ENCODE results near the gene WDR55. TPM values are rescaled to one million over a fixed set of nuclear protein-coding genes. Genes with fewer than 3 reads are reported as not detected.
A peak's percentile ranks its signal among the peaks of the same experiment; 100 is the strongest.

The WDR55 gene
- total and polyA plus RNA-seq, 2 of the 13 experiments (the other 11 are each of a cell fraction or from before 2014, with no cell fraction given), result 17.7 to 18.2 TPM

DNA sequence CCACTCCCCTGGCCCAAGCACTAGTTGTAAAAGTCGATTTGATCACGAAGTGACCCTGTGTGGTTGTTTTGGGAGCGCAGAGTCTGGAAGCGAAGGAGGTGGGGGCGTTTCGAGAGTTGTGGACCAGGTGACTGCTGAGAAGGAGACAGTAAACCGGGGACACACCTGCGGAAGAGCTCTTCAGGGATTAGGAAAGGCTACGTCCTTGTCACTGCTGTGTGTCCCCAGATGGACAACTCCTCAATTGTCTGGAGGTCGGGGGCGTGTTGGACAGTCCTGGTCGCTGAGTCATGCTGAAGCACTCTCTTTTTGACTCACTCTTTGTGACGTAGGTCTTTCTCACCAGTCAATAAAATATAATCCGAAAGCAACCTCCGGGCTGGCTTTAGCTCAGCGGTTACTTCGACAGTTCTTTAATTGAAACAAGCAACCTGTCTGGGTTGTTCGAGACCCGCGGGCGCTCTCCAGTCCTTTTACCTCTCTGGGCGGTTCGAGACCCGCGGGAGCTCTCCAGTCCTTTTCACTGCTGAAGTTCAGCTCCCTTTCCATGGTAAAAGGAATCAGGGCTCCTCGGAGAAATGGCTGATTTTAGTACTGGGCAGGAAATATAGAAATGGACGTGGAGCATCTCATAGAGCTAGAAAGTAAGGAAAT, 46.3 kb downstream of the WDR55 start (continued):
- TF ChIP-seq, protein P1, sequence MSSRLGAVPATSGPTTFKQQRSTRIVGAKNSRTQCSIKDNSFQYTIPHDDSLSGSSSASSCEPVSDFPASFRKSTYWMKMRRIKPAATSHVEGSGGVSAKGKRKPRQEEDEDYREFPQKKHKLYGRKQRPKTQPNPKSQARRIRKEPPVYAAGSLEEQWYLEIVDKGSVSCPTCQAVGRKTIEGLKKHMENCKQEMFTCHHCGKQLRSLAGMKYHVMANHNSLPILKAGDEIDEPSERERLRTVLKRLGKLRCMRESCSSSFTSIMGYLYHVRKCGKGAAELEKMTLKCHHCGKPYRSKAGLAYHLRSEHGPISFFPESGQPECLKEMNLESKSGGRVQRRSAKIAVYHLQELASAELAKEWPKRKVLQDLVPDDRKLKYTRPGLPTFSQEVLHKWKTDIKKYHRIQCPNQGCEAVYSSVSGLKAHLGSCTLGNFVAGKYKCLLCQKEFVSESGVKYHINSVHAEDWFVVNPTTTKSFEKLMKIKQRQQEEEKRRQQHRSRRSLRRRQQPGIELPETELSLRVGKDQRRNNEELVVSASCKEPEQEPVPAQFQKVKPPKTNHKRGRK (CRISPR knock-in tag; IDR thresholded peaks at IDR 0.05), result no peak
- TF ChIP-seq ZNF24 (IDR thresholded peaks at IDR 0.05) (peak; percentile 99), U2AF1 (optimal IDR thresholded peaks at IDR 0.05; ENCODE audit: low read depth, low read length) (no peak), MYC (CRISPR knock-in tag; IDR thresholded peaks at IDR 0.05; ENCODE audit: borderline replicate concordance) (peak; percentile 35; the same call in 1 of the 2 replicates), MXI1 (IDR thresholded peaks at IDR 0.05; ENCODE audit: borderline replicate concordance, low read depth, low read length) (peak; percentile 84; the same call in 1 of the 3 replicates), ZNF264 (CRISPR knock-in tag; IDR thresholded peaks at IDR 0.05) (peak; percentile 70; the same call in 1 of the 2 replicates), ZNF713 (CRISPR knock-in tag; IDR thresholded peaks at IDR 0.05) (no peak), ZFP1 (CRISPR knock-in tag; IDR thresholded peaks at IDR 0.05) (peak; percentile 68; the same call in 1 of the 2 replicates), PAF1 (CRISPR knock-in tag; IDR thresholded peaks at IDR 0.05) (no peak), ZSCAN31 (CRISPR knock-in tag; IDR thresholded peaks at IDR 0.05; ENCODE audit: low read depth) (no peak), MED13 (CRISPR knock-in tag; IDR thresholded peaks at IDR 0.05) (peak; percentile 73; the same call in 1 of the 2 replicates), ZSCAN21 (CRISPR knock-in tag; IDR thresholded peaks at IDR 0.05; ENCODE audit: borderline replicate concordance) (0 out of 2 replicates have a peak, but pooled peaks have one; percentile 34), ZZZ3 (CRISPR knock-in tag; IDR thresholded peaks at IDR 0.05; ENCODE audit: borderline replicate concordance) (no peak), ZBTB21 (CRISPR knock-in tag; IDR thresholded peaks at IDR 0.05) (peak; percentile 80), ZNF317 (CRISPR knock-in tag; IDR thresholded peaks at IDR 0.05) (no peak), IKZF5 (CRISPR knock-in tag; IDR thresholded peaks at IDR 0.05) (peak; percentile 96; the same call in 1 of the 2 replicates), NFKBIZ (CRISPR knock-in tag; IDR thresholded peaks at IDR 0.05) (peak; percentile 54; the same call in 1 of the 2 replicates), CCDC6 (CRISPR knock-in tag; IDR thresholded peaks at IDR 0.05) (peak; percentile 34; the same call in 1 of the 2 replicates), PHF21A (CRISPR knock-in tag; IDR thresholded peaks at IDR 0.05) (peak; percentile 56; the same call in 1 of the 2 replicates), WIZ (CRISPR knock-in tag; IDR thresholded peaks at IDR 0.05) (peak; percentile 21; the same call in 1 of the 2 replicates), NR2F6 (IDR thresholded peaks at IDR 0.05) (0 out of 2 replicates have a peak, but pooled peaks have one; percentile 33), NR2F6 (CRISPR knock-in tag; IDR thresholded peaks at IDR 0.05) (no peak; the same call in 1 of the 2 replicates), ZFY (CRISPR knock-in tag; IDR thresholded peaks at IDR 0.05) (no peak; the same call in 1 of the 2 replicates), FOXK1 (CRISPR knock-in tag; IDR thresholded peaks at IDR 0.05; ENCODE audit: borderline replicate concordance, low read depth) (peak; percentile 61; the same call in 1 of the 2 replicates), SMAD1 (CRISPR knock-in tag; IDR thresholded peaks at IDR 0.05; ENCODE audit: borderline replicate concordance, low read depth) (0 out of 2 replicates have a peak, but pooled peaks have one; percentile 29)
- TF ChIP-seq, protein P2, sequence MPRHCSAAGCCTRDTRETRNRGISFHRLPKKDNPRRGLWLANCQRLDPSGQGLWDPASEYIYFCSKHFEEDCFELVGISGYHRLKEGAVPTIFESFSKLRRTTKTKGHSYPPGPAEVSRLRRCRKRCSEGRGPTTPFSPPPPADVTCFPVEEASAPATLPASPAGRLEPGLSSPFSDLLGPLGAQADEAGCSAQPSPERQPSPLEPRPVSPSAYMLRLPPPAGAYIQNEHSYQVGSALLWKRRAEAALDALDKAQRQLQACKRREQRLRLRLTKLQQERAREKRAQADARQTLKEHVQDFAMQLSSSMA (CRISPR knock-in tag; IDR thresholded peaks at IDR 0.05), result peak; percentile 19; the same call in 1 of the 2 replicates
- TF ChIP-seq, protein P3, sequence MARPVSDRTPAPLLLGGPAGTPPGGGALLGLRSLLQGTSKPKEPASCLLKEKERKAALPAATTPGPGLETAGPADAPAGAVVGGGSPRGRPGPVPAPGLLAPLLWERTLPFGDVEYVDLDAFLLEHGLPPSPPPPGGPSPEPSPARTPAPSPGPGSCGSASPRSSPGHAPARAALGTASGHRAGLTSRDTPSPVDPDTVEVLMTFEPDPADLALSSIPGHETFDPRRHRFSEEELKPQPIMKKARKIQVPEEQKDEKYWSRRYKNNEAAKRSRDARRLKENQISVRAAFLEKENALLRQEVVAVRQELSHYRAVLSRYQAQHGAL (CRISPR knock-in tag; IDR thresholded peaks at IDR 0.05; ENCODE audit: not compliant biosample characterization), result no peak
- TF ChIP-seq, protein P4, sequence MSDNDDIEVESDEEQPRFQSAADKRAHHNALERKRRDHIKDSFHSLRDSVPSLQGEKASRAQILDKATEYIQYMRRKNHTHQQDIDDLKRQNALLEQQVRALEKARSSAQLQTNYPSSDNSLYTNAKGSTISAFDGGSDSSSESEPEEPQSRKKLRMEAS (IDR thresholded peaks at IDR 0.05), result 0 out of 2 replicates have a peak, but pooled peaks have one; percentile 43

Data from HepG2 (cell line).